A549 (cell line): ENCODE data around the gene ESR1. TPM values are rescaled to one million over a fixed set of nuclear protein-coding genes. Genes with fewer than 3 reads are reported as not detected.

Experiments used
- ATAC-seq, 2 experiments: fragments of 200-7000 bp in 1 of 2; fragments of >200 bp in 1 of 2; cut with Nextera tagmentation in 1 of 2; cut with Tn5 transposase in 1 of 2; 3 replicates each; pipeline versions ENCODE4 v1.8.0 to v1.9.1; 2018 to 2020; ENCODE audit warnings: mild to moderate bottlenecking in 1 of 2, moderate library complexity in 1 of 2
- CTCF ChIA-PET: fragments of 300-600 bp; sonication (Branson Sonifier 250); formaldehyde crosslinking; extraction: SDS; loops from one replicate; lab custom pipeline; 2021; ENCODE audit warnings: antibody characterized with exemption, inconsistent platforms; lab: Yijun Ruan, JAX
- POLR2A ChIA-PET: fragments of 350-600 bp; formaldehyde crosslinking; extraction: SDS; loops from one replicate; lab custom pipeline; 2021; ENCODE audit warnings: antibody characterized with exemption, inconsistent platforms; lab: Yijun Ruan, JAX
- DNase-seq, 2 experiments: peaks; one replicate each; pipeline versions ENCODE4 v3.0.0 to v3.0.0-alpha.2; 2011 to 2016; ENCODE audit warnings: low read depth in 1 of 2, low spot score in 1 of 2
- FAIRE-seq: peaks from 2 replicates; lab custom pipeline; 2011; peaks lifted over from hg19 to GRCh38; lab: Jason Lieb, UNC
- H3K27ac ChIP-seq, 2 experiments: fragments of >200 bp; sonication (Bioruptor Twin); formaldehyde crosslinking; 3 replicates each; pipeline ENCODE4 v1.5.1; 2016 to 2017
- H3K4me1 ChIP-seq: fragments of >200 bp; sonication (Bioruptor Twin); formaldehyde crosslinking; 3 replicates; pipeline ENCODE4 v1.6.1; 2016
- H3K4me2 ChIP-seq: fragments of >200 bp; sonication (Bioruptor Twin); formaldehyde crosslinking; 3 replicates; pipeline ENCODE4 v1.6.1; 2016
- H3K4me3 ChIP-seq: fragments of >200 bp; sonication (Bioruptor Twin); formaldehyde crosslinking; 3 replicates; pipeline ENCODE4 v1.5.1; 2016
- H3K9me3 ChIP-seq: fragments of >200 bp; sonication (Bioruptor Twin); formaldehyde crosslinking; 3 replicates; pipeline ENCODE4 v1.6.1; 2016
- CBX8 ChIP-seq: fragments of 200-600 bp; sonication (generic); IDR thresholded peaks from 2 replicates; pipeline ENCODE4 v1.6.1; 2016
- CHD2 ChIP-seq: fragments of 150-350 bp; IDR thresholded peaks from 2 replicates; pipeline ENCODE4 v1.6.1; 2014; ENCODE audit warnings: low read length; ENCODE audit not compliant: partially characterized antibody
- CHD4 ChIP-seq: fragments of 200-600 bp; sonication (generic); IDR thresholded peaks from 2 replicates; pipeline ENCODE4 v1.6.1; 2016; ENCODE audit warnings: antibody characterized with exemption, mild to moderate bottlenecking, borderline replicate concordance
- EHF ChIP-seq: fragments of 250-450 bp; sonication (Bioruptor Pico); IDR thresholded peaks from 2 replicates; pipeline ENCODE4 v1.5.0; 2020; ENCODE audit warnings: mild to moderate bottlenecking
- EP300 ChIP-seq, 2 experiments: fragments of >200 bp; sonication (Bioruptor Twin); formaldehyde crosslinking; IDR thresholded peaks; 2 replicates in 1 of 2; 3 replicates in 1 of 2; pipeline ENCODE4 v1.6.1; 2016 to 2017
- ESRRA ChIP-seq: fragments of 150-350 bp; IDR thresholded peaks from 2 replicates; pipeline ENCODE4 v1.6.1; 2014; ENCODE audit warnings: mild to moderate bottlenecking, low read length, borderline replicate concordance
- FOXS1 ChIP-seq: fragments of 250-450 bp; sonication (Bioruptor Pico); IDR thresholded peaks from 2 replicates; pipeline ENCODE4 v1.5.0; 2020; ENCODE audit warnings: mild to moderate bottlenecking, moderate library complexity
- HDAC2 ChIP-seq: fragments of 200-600 bp; sonication (generic); IDR thresholded peaks from 2 replicates; pipeline ENCODE4 v1.6.1; 2016
- HEYL ChIP-seq: fragments of 250-450 bp; sonication (Bioruptor Pico); IDR thresholded peaks from 2 replicates; pipeline ENCODE4 v1.8.0; 2021; ENCODE audit warnings: mild to moderate bottlenecking, moderate library complexity
- KDM1A ChIP-seq: fragments of 200-600 bp; sonication (generic); IDR thresholded peaks from 2 replicates; pipeline ENCODE4 v1.6.1; 2016; ENCODE audit warnings: low read depth, mild to moderate bottlenecking
- NPAS2 ChIP-seq: fragments of 250-450 bp; sonication (Bioruptor Pico); IDR thresholded peaks from 2 replicates; pipeline ENCODE4 v1.8.0; 2022; ENCODE audit warnings: mild to moderate bottlenecking, moderate library complexity, borderline replicate concordance
- POLR2AphosphoS2 ChIP-seq: conservative IDR thresholded peaks from 2 replicates; pipeline ENCODE4 v1.6.1; 2012; ENCODE audit warnings: low read length, improper control_type of control experiment, inconsistent platforms
- RARB ChIP-seq: fragments of 250-450 bp; sonication (Bioruptor Pico); IDR thresholded peaks from 2 replicates; pipeline ENCODE4 v1.8.0; 2021; ENCODE audit warnings: mild to moderate bottlenecking, moderate library complexity
- RFX5 ChIP-seq: fragments of 450-650 bp; IDR thresholded peaks from 2 replicates; pipeline ENCODE4 v1.7.1; 2014; ENCODE audit warnings: antibody characterized with exemption, mild to moderate bottlenecking, moderate library complexity
- RNF2 ChIP-seq: fragments of 200-600 bp; sonication (generic); IDR thresholded peaks from 2 replicates; pipeline ENCODE4 v1.6.1; 2016; ENCODE audit warnings: low read depth, mild to moderate bottlenecking, antibody characterized with exemption, moderate library complexity, borderline replicate concordance
- SMC3 ChIP-seq: fragments of >200 bp; sonication (Bioruptor Twin); formaldehyde crosslinking; IDR thresholded peaks from 3 replicates; pipeline ENCODE4 v1.6.1; 2018; ENCODE audit warnings: inconsistent platforms
- ZFP36 ChIP-seq: fragments of 450-650 bp; IDR thresholded peaks from 2 replicates; pipeline ENCODE4 v1.6.1; 2014; ENCODE audit warnings: borderline replicate concordance; ENCODE audit not compliant: partially characterized antibody
- WGBS: methylation state at CpG from one replicate; pipeline ENCODE4 v1.1.6; 2017; ENCODE audit errors: missing lambda C conversion rate; 5-methylcytosine and 5-hydroxymethylcytosine counted together
- polyA plus RNA-seq, 4 experiments: library from polyadenylated mRNA; depleted of rRNA in 3 of 4; stranded (reverse); fragments of >200 nt; fragmentation: RNase III in 1 of 4; extraction: RNeasy Plus Mini Kit Qiagen cat#74134 plus additional on column Dnase treatment in 1 of 4; gene quantifications; 2 replicates in 3 of 4; 3 replicates in 1 of 4; pipeline ENCODE4 v1.2.3, GENCODE V29; 2011 to 2017
- TF ChIP-seq, protein P1 (sequence below): fragments of 150-350 bp; IDR thresholded peaks from 2 replicates; pipeline ENCODE4 v1.6.1; 2014; ENCODE audit warnings: low read depth, mild to moderate bottlenecking, low read length
- TF ChIP-seq, protein P2 (sequence below): fragments of 250-450 bp; sonication (Bioruptor Pico); IDR thresholded peaks from 2 replicates; pipeline ENCODE4 v1.5.0; 2020; ENCODE audit warnings: low read depth, mild to moderate bottlenecking, moderate library complexity
- TF ChIP-seq, protein P3 (sequence below): fragments of 450-650 bp; IDR thresholded peaks from 2 replicates; pipeline ENCODE4 v1.6.1; 2014; ENCODE audit warnings: antibody characterized with exemption
- TF ChIP-seq, protein P4 (sequence below): IDR thresholded peaks from 2 replicates; pipeline ENCODE4 v1.6.1; 2012; ENCODE audit warnings: low read depth, borderline replicate concordance

Gene ESR1
- polyA plus RNA-seq, 2 of the 4 experiments (the other 2 are of a cell fraction): not detected

DNA sequence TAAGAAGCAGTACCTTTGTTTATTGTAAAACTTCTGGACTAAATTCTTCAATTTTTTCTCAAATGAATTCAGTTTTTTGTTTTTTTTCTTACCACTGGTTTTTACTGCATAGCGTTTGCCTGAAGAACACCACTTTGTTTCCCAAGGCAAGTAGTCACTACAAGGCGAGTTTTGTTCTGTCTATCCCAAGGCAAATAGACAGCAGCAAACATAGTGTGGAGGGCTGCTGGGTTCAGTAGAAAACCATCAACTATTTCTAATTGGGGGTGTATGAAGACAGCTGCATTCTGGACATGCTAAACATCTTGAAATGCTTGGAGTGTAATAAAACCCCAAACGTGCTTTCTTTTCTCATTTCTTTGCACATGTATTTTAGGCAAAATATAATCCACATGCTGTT, 197.4 kb downstream of the ESR1 start:
- ChIA-PET CTCF (no interaction called here), POLR2A (no interaction called here)
- FAIRE-seq (no peak), ATAC-seq (no peak), DNase-seq (no peak)
- WGBS: 28% methylated on average over 3 of the region's 3 CpGs
- no peak overlapping the region for H3K27ac ChIP-seq
- H3K4me3 ChIP-seq: no peak overlapping the region
- TF ChIP-seq CBX8 (no peak), ZFP36 (no peak), FOXS1 (CRISPR knock-in tag) (no peak), HDAC2 (no peak), RFX5 (no peak), CHD2 (no peak), SMC3 (no peak), RNF2 (no peak), EP300 (IDR thresholded peaks at IDR 0.05) (no peak), POLR2AphosphoS2 (no peak), HEYL (CRISPR knock-in tag) (no peak)
- TF ChIP-seq, protein P1, sequence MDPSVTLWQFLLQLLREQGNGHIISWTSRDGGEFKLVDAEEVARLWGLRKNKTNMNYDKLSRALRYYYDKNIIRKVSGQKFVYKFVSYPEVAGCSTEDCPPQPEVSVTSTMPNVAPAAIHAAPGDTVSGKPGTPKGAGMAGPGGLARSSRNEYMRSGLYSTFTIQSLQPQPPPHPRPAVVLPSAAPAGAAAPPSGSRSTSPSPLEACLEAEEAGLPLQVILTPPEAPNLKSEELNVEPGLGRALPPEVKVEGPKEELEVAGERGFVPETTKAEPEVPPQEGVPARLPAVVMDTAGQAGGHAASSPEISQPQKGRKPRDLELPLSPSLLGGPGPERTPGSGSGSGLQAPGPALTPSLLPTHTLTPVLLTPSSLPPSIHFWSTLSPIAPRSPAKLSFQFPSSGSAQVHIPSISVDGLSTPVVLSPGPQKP: no peak
- no peak overlapping the region for H3K4me2 ChIP-seq
- no peaks in the 10 kb centered on the region for H3K4me1 ChIP-seq
- no peaks in the 10 kb centered on the region for H3K9me3 ChIP-seq

DNA sequence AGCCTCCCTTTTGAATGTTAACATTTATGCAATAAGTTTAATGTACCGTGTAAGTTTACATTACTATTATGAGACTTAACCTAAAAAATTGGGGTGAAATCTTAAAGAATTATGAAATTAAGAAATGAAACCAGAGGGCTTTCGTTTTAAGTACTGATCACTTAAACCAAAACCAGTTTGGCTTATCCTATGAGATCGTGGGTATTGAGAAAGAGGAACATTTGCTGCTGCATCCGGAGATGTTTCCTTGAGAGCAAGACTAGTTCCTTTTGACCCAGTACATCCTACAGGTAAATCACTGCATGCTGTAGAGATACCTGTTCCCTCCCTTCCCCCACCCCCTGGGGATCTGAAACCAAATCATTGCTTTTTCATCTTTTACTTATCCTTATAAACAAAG, 201.3 kb downstream of the ESR1 start:
- H3K27ac ChIP-seq: no peak overlapping the region
- H3K4me2 ChIP-seq: no peak overlapping the region
- DNase-seq: no peak
- TF ChIP-seq RARB (CRISPR knock-in tag) (no peak), EHF (no peak), EP300 (IDR thresholded peaks at IDR 0.05) (no peak), ESRRA (no peak), NPAS2 (no peak), KDM1A (no peak)
- no peak for ATAC-seq
- no peak for FAIRE-seq
- 37% methylated on average over 4 of the region's 4 CpGs for WGBS
- ChIA-PET CTCF (no interaction called here), POLR2A (no interaction called here)
- no peaks in the 10 kb centered on the region for H3K4me1 ChIP-seq
- H3K9me3 ChIP-seq: no peaks in the 10 kb centered on the region
- H3K4me3 ChIP-seq: no peak overlapping the region

DNA sequence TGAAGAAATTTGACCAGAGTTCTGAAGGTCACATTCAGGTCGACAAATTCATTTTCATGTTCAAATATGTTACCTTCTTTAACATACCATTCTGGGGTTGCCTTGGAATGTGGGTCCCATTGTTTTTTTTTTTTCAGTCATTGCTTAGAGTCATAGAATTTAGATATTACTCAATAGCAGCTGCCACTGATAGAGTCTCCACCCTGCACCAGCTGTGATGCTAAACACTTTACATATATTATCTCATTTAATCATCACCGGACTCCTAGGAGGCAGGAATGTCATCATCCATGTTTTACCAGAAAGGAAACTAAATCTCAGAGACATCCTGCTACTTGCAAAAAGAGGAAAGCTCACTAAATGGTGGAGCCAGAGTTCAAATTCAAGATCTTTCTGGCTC, 204.7 kb downstream of the ESR1 start:
- H3K4me2 ChIP-seq: no peak overlapping the region
- H3K27ac ChIP-seq: no peak overlapping the region
- POLR2A ChIA-PET: no interaction called here
- CTCF ChIA-PET: no interaction called here
- FAIRE-seq (no peak), DNase-seq (no peak), ATAC-seq (no peak)
- H3K9me3 ChIP-seq: no peaks in the 10 kb centered on the region
- no peaks in the 10 kb centered on the region for H3K4me1 ChIP-seq
- TF ChIP-seq, protein P2, sequence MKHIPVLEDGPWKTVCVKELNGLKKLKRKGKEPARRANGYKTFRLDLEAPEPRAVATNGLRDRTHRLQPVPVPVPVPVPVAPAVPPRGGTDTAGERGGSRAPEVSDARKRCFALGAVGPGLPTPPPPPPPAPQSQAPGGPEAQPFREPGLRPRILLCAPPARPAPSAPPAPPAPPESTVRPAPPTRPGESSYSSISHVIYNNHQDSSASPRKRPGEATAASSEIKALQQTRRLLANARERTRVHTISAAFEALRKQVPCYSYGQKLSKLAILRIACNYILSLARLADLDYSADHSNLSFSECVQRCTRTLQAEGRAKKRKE (CRISPR knock-in tag): no peak
- TF ChIP-seq, protein P3, sequence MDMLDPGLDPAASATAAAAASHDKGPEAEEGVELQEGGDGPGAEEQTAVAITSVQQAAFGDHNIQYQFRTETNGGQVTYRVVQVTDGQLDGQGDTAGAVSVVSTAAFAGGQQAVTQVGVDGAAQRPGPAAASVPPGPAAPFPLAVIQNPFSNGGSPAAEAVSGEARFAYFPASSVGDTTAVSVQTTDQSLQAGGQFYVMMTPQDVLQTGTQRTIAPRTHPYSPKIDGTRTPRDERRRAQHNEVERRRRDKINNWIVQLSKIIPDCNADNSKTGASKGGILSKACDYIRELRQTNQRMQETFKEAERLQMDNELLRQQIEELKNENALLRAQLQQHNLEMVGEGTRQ: no peak
- no peak for TF ChIP-seq CHD4
- no peak for TF ChIP-seq EP300 (IDR thresholded peaks at IDR 0.05)
- TF ChIP-seq, protein P4, sequence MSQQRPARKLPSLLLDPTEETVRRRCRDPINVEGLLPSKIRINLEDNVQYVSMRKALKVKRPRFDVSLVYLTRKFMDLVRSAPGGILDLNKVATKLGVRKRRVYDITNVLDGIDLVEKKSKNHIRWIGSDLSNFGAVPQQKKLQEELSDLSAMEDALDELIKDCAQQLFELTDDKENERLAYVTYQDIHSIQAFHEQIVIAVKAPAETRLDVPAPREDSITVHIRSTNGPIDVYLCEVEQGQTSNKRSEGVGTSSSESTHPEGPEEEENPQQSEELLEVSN: no peak
- no peak overlapping the region for H3K4me3 ChIP-seq
- 5% methylated on average over 2 of the region's 2 CpGs for WGBS
